K562 (cell line): Measurements from ENCODE around the gene MFN1. TPM values are rescaled to one million over a fixed set of nuclear protein-coding genes. Genes with fewer than 3 reads are reported as not detected.

Experiments
- CBX2 ChIP-seq: fragments of 200-600 bp; sonication (generic); IDR thresholded peaks from one replicate; pipeline ENCODE4 v1.6.1; 2012; ENCODE audit warnings: mild to moderate bottlenecking, low read length, inconsistent platforms; ENCODE audit not compliant: insufficient read depth, poor library complexity, severe bottlenecking
- CREB1 ChIP-seq, 2 experiments: sonication (generic) in 1 of 2; formaldehyde crosslinking in 1 of 2; IDR thresholded peaks; 2 replicates each; pipeline versions ENCODE4 v1.6.1 to v1.8.0; 2012 to 2022; ENCODE audit warnings: inconsistent platforms in 1 of 2, mild to moderate bottlenecking in 1 of 2, missing genetic modification reagents in 1 of 2, moderate library complexity in 1 of 2
- HDAC2 ChIP-seq: fragments of 450-650 bp; IDR thresholded peaks from 2 replicates; pipeline ENCODE4 v1.6.1; 2016; ENCODE audit warnings: mild to moderate bottlenecking
- HLTF ChIP-seq: fragments of 450-650 bp; IDR thresholded peaks from 2 replicates; pipeline ENCODE4 v1.6.1; 2016
- HNRNPL ChIP-seq: fragments of 200-400 bp; formaldehyde crosslinking; IDR thresholded peaks from 2 replicates; pipeline ENCODE4 v1.6.1; 2017; ENCODE audit warnings: low read depth, mild to moderate bottlenecking, low read length
- KDM2B ChIP-seq: fragments of 250-450 bp; sonication (Bioruptor Pico); IDR thresholded peaks from 2 replicates; pipeline ENCODE4 v1.8.0; 2021; ENCODE audit warnings: mild to moderate bottlenecking, moderate library complexity
- MCM5 ChIP-seq: fragments of 450-650 bp; IDR thresholded peaks from 2 replicates; pipeline ENCODE4 v1.6.1; 2016; ENCODE audit warnings: low read depth
- OTX1 ChIP-seq: fragments of 450-650 bp; formaldehyde crosslinking; IDR thresholded peaks from 2 replicates; pipeline ENCODE4 v1.4.0; 2022; ENCODE audit warnings: mild to moderate bottlenecking
- RNF219 ChIP-seq: fragments of 250-450 bp; sonication (Bioruptor Pico); IDR thresholded peaks from 2 replicates; pipeline ENCODE4 v1.5.0; 2022; ENCODE audit warnings: mild to moderate bottlenecking
- SREBF1 ChIP-seq: fragments of 150-350 bp; IDR thresholded peaks from 2 replicates; pipeline ENCODE4 v1.6.1; 2014; ENCODE audit warnings: antibody characterized with exemption, low read depth, low read length, borderline replicate concordance
- STAT6 ChIP-seq: sonication (generic); formaldehyde crosslinking; IDR thresholded peaks from 2 replicates; pipeline ENCODE4 v1.8.1; 2023; ENCODE audit warnings: mild to moderate bottlenecking, missing genetic modification reagents
- THRA ChIP-seq: fragments of 450-650 bp; IDR thresholded peaks from 2 replicates; pipeline ENCODE4 v1.6.1; 2017; ENCODE audit warnings: mild to moderate bottlenecking, moderate library complexity
- ZBTB17 ChIP-seq: fragments of 450-650 bp; formaldehyde crosslinking; IDR thresholded peaks from 2 replicates; pipeline ENCODE4 v1.4.0; 2020; ENCODE audit warnings: mild to moderate bottlenecking
- ZNF274 ChIP-seq: IDR thresholded peaks from 2 replicates; pipeline ENCODE4 v1.6.1; 2011; ENCODE audit warnings: low read depth, mild to moderate bottlenecking, low read length, moderate library complexity, borderline replicate concordance
- ZNF316 ChIP-seq: fragments of 450-650 bp; IDR thresholded peaks from 2 replicates; pipeline ENCODE4 v1.6.1; 2016
- ZNF324 ChIP-seq: fragments of 250-450 bp; sonication (Bioruptor Pico); IDR thresholded peaks from 2 replicates; pipeline ENCODE4 v1.4.0; 2020; ENCODE audit warnings: mild to moderate bottlenecking
- ZNF79 ChIP-seq: fragments of 250-450 bp; sonication (Bioruptor Pico); IDR thresholded peaks from 2 replicates; pipeline ENCODE4 v1.4.0; 2020; ENCODE audit warnings: low read depth, mild to moderate bottlenecking, moderate library complexity
- polyA plus RNA-seq, 8 experiments: library from polyadenylated mRNA; depleted of rRNA in 4 of 8; stranded (reverse) in 5 of 8; unstranded in 3 of 8; fragments of >200 nt; fragmentation: Nextera tagmentation in 2 of 8; fragmentation: Illumina TruSeq in 1 of 8; extraction: Ambion mirVana in 2 of 8; extraction: Trizol in 1 of 8; gene quantifications; 2 replicates each; pipeline versions ENCODE4 v1.2.1 to v1.2.3, GENCODE V29; 2011 to 2014; ENCODE audit warnings: inconsistent platforms in 1 of 8, missing spikeins in 1 of 8
- total RNA-seq, 7 experiments: library from RNA; depleted of rRNA in 6 of 7; stranded (reverse); fragments of >200 nt in 6 of 7; fragmentation: Illumina TruSeq in 2 of 7; extraction: Trizol in 2 of 7; gene quantifications; 2 replicates each; pipeline versions ENCODE4 v1.2.1 to v1.2.3, GENCODE V29; 2011 to 2021; ENCODE audit warnings: low replicate concordance in 1 of 7

MFN1 gene
- total and polyA plus RNA-seq, 9 of the 15 experiments (the other 6 are each of a cell fraction or from before 2014, with no cell fraction given): 10.5 to 42.7 (median 22.6) TPM

DNA sequence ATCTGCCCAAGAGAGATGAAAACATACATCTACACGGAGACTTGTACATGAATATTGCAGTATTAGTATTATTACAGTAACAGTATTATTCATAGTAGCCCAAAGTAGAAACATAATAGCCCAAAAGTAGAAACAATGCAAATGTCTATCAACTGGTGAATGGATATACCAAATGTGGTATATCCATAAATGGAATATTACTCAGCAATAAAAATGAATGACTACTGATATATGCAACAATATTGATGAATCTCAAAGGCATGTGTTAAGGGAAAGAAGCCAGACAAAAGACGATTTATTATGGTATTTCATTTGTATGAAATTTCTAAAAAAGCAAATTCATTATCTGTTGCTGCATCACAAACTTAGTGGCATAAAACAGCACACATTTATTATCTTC is 48.2 kb upstream of the MFN1 start (continued):
- no peak for TF ChIP-seq CBX2
- no peak for TF ChIP-seq KDM2B (CRISPR knock-in tag)
- no peak for TF ChIP-seq THRA
- TF ChIP-seq RNF219: no peak
- TF ChIP-seq HDAC2: no peak
- TF ChIP-seq OTX1 (CRISPR knock-in tag): no peak
- TF ChIP-seq ZNF79: no peak
- TF ChIP-seq ZNF274: no peak
- TF ChIP-seq SREBF1: no peak
- peak; percentile 45; the same call in 1 of the 2 replicates for TF ChIP-seq ZNF316
- TF ChIP-seq MCM5: no peak
- no peak for TF ChIP-seq ZNF324 (CRISPR knock-in tag)
- TF ChIP-seq HNRNPL: no peak
- TF ChIP-seq HLTF: no peak
- no peak for TF ChIP-seq ZBTB17 (CRISPR knock-in tag)
- TF ChIP-seq STAT6 (CRISPR knock-in tag): no peak
- no peak for TF ChIP-seq CREB1 (IDR thresholded peaks at IDR 0.05)
- TF ChIP-seq CREB1 (CRISPR knock-in tag; IDR thresholded peaks at IDR 0.05): no peak
